Lower leg skin (tissue), 3 donors: ENCODE results near the gene WNK4.

Experiments used
- CTCF ChIP-seq, 3 donors: fragments of 450-650 bp; IDR thresholded peaks; one replicate each; pipeline ENCODE4 v1.5.1; 2016; ENCODE audit warnings: antibody characterized with exemption in 3 of 3, mild to moderate bottlenecking in 3 of 3, moderate library complexity in 2 of 3
- POLR2A ChIP-seq, 2 donors: fragments of 450-650 bp; IDR thresholded peaks; one replicate each; pipeline ENCODE4 v1.6.1; 2016 to 2017; ENCODE audit warnings: antibody characterized with exemption in 2 of 2, mild to moderate bottlenecking in 1 of 2, moderate library complexity in 1 of 2

- TF ChIP-seq CTCF (IDR thresholded peaks at IDR 0.05) (no peak), POLR2A (IDR thresholded peaks at IDR 0.05) (no peak)
These were observed 28.8 kb upstream of the WNK4 start for GRCh38 chr17:42751628-42752027.
